ENCODE measurements around the gene DDX23. TPM values are rescaled to one million over a fixed set of nuclear protein-coding genes. Genes with fewer than 3 reads are reported as not detected.
"Not testable (repeated sequence)": the region's sequence is repeated elsewhere in the genome, so short reads cannot be mapped to it uniquely, and the experiment has no call there.

The DDX23 gene
- total RNA-seq, 1 experiment from 2014 or later: 82.8 TPM

- no peak for DNase-seq (ENCODE audit: low read depth)
These were observed 11.3 kb upstream of the DDX23 start for GRCh38 chr12:48863291-48863690.

GRCh38 chr12:48862760-48863159, 10.8 kb upstream of the DDX23 start:
- DNase-seq (ENCODE audit: low read depth): no peak

- peak; percentile 21 for DNase-seq (ENCODE audit: low read depth)
These were observed 9.1 kb upstream of the DDX23 start for GRCh38 chr12:48861111-48861510.

- not testable (repeated sequence) for DNase-seq (ENCODE audit: low read depth)
These were observed 8.3 kb upstream of the DDX23 start for GRCh38 chr12:48860236-48860635.

GRCh38 chr12:48859607-48860006, 7.6 kb upstream of the DDX23 start:
- DNase-seq (ENCODE audit: low read depth): no peak

GRCh38 chr12:48858043-48858442, 6.1 kb upstream of the DDX23 start:
- DNase-seq (ENCODE audit: low read depth): no peak

GRCh38 chr12:48857278-48857994, 5.5 kb upstream of the DDX23 start:
- DNase-seq (ENCODE audit: low read depth): no peak

GRCh38 chr12:48856379-48856778, 4.4 kb upstream of the DDX23 start:
- no peak for DNase-seq (ENCODE audit: low read depth)

GRCh38 chr12:48854932-48855331, 3.0 kb upstream of the DDX23 start:
- not testable (repeated sequence) for DNase-seq (ENCODE audit: low read depth)

GRCh38 chr12:48854488-48854887, 2.5 kb upstream of the DDX23 start:
- DNase-seq (ENCODE audit: low read depth): no peak

GRCh38 chr12:48852734-48853688, 1.0 kb upstream of the DDX23 start:
- peak; percentile 82 for DNase-seq (ENCODE audit: low read depth)

- DNase-seq (ENCODE audit: low read depth): not testable (repeated sequence)
These were observed 9.9 kb downstream of the DDX23 start for GRCh38 chr12:48842021-48842420.

- no peak for DNase-seq (ENCODE audit: low read depth)
These were observed 13.9 kb downstream of the DDX23 start for GRCh38 chr12:48838048-48838447.

- no peak for DNase-seq (ENCODE audit: low read depth)
These were observed 19.5 kb downstream of the DDX23 start for GRCh38 chr12:48832321-48833060.

- no peak for DNase-seq (ENCODE audit: low read depth)
These were observed 20.7 kb downstream of the DDX23 start for GRCh38 chr12:48831257-48831656.

GRCh38 chr12:48828841-48829575, 23.0 kb downstream of the DDX23 start:
- no peak for DNase-seq (ENCODE audit: low read depth)

GRCh38 chr12:48828293-48828692, 23.7 kb downstream of the DDX23 start:
- no peak for DNase-seq (ENCODE audit: low read depth)

- no peak for DNase-seq (ENCODE audit: low read depth)
These were observed 24.4 kb downstream of the DDX23 start for GRCh38 chr12:48827513-48828096.

- no peak for DNase-seq (ENCODE audit: low read depth)
These were observed 24.9 kb downstream of the DDX23 start for GRCh38 chr12:48827026-48827425.

GRCh38 chr12:48826209-48826855, 25.6 kb downstream of the DDX23 start:
- DNase-seq (ENCODE audit: low read depth): no peak
